Muscle layer of duodenum (tissue), 2 donors: ENCODE data around the gene BPIFB6.

ENCODE experiments used
- H3K27ac ChIP-seq: one replicate; pipeline ENCODE4 v1.7.0; 2013; ENCODE audit warnings: mild to moderate bottlenecking, low read length
- H3K27me3 ChIP-seq: one replicate; pipeline ENCODE4 v1.7.0; 2013; ENCODE audit warnings: low read depth, mild to moderate bottlenecking, control low read depth, low read length
- H3K36me3 ChIP-seq, 2 donors: one replicate each; pipeline ENCODE4 v1.7.0; 2013; ENCODE audit warnings: low read length in 2 of 2, control low read depth in 1 of 2, mild to moderate bottlenecking in 1 of 2; ENCODE audit not compliant: insufficient read depth in 2 of 2, control insufficient read depth in 1 of 2
- H3K4me1 ChIP-seq, 2 donors: one replicate each; pipeline ENCODE4 v1.7.0; 2013; ENCODE audit warnings: low read length in 2 of 2, mild to moderate bottlenecking in 2 of 2, control low read depth in 1 of 2, moderate library complexity in 1 of 2; ENCODE audit not compliant: insufficient read depth in 2 of 2, control insufficient read depth in 1 of 2
- H3K4me3 ChIP-seq, 2 donors: one replicate each; pipeline ENCODE4 v1.7.0; 2013; ENCODE audit warnings: low read length in 2 of 2, low read depth in 1 of 2, mild to moderate bottlenecking in 1 of 2
- H3K9me3 ChIP-seq, 2 donors: one replicate each; pipeline ENCODE4 v1.7.0; 2013; ENCODE audit warnings: low read length in 2 of 2, control low read depth in 1 of 2, mild to moderate bottlenecking in 1 of 2; ENCODE audit not compliant: control insufficient read depth in 1 of 2
- donor health status: healthy.

The BPIFB6 gene, protein sequence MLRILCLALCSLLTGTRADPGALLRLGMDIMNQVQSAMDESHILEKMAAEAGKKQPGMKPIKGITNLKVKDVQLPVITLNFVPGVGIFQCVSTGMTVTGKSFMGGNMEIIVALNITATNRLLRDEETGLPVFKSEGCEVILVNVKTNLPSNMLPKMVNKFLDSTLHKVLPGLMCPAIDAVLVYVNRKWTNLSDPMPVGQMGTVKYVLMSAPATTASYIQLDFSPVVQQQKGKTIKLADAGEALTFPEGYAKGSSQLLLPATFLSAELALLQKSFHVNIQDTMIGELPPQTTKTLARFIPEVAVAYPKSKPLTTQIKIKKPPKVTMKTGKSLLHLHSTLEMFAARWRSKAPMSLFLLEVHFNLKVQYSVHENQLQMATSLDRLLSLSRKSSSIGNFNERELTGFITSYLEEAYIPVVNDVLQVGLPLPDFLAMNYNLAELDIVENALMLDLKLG

DNA sequence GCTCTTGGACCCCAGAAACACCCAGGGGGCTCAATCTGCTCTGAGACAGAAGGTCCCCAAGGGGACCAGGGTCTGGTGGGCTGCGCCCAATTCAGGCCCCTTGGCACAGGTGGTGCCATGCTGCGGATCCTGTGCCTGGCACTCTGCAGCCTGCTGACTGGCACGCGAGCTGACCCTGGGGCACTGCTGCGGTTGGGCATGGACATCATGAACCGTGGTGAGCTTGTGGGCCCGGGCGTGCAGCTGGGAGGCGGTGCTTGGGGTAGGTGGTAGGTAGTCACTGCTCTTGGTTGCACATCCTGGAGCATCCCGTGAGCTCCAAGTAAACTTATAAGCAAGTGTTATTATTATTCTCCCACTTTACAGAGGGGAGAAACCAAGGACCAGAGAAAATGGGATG is at the start of gene BPIFB6:
Gene BPIFB6, plus strand, starts transcription at position 118 of the 400 bp plus-strand sequence. Its CDS starts 0 bp downstream, at position 118.
- Histone ChIP-seq H3K27me3 (no peaks in the 10 kb centered on the region), H3K36me3 (no peaks in the 10 kb centered on the region), H3K4me3 (no peak within 1 kb of the TSS), H3K9me3 (peaks cover 0 to 8% of the 10 kb centered on the region in 2 donors), H3K27ac (no peak within 1 kb of the TSS), H3K4me1 (no peaks in the 10 kb centered on the region)

DNA sequence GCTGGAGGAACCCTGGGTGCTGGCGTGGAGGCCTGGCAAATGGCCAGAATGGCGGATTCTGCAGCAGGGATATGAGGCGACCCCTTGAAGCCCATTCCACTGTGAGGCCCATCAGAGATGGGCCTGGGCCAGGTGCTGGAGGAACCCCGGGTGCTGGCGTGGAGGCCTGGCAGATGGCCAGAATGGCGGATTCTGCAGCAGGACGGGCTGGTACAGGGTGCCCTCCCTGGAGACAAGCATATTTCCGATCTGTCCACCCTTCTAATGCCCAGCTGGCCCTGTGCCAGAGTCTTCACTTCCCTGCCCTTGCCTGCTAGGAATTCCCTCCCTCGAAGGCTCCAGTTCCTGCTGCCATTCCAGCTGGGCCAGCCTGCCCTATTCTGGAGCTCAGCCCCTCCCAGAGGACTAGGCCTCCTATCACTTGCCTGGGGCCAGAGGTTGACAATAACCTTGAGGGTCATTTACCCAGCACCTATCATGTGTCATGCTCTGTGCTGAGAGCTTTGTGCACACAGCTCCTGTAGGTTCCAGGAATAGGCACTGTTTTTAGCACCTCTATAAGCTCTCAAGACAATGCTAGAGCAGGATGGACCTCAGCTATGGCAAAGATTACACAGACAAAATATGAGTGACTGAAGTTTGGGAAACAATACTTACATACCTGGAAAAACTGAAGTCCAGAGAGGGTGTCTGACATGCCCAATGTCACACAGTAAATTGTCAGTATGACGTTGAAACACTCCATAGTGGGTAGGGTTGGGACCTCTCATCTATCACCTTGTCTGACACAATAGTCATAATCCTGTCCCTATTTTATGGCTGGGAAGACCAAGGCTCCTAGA is 48.6 kb upstream of the BPIFB6 start:
- no peaks in the 10 kb centered on the region for H3K9me3 ChIP-seq
- H3K27me3 ChIP-seq, result no peaks in the 10 kb centered on the region
- no peaks in the 10 kb centered on the region for H3K4me1 ChIP-seq
- no peak overlapping the region for H3K4me3 ChIP-seq
- H3K36me3 ChIP-seq, result no peaks in the 10 kb centered on the region
- H3K27ac ChIP-seq, result no peak overlapping the region

DNA sequence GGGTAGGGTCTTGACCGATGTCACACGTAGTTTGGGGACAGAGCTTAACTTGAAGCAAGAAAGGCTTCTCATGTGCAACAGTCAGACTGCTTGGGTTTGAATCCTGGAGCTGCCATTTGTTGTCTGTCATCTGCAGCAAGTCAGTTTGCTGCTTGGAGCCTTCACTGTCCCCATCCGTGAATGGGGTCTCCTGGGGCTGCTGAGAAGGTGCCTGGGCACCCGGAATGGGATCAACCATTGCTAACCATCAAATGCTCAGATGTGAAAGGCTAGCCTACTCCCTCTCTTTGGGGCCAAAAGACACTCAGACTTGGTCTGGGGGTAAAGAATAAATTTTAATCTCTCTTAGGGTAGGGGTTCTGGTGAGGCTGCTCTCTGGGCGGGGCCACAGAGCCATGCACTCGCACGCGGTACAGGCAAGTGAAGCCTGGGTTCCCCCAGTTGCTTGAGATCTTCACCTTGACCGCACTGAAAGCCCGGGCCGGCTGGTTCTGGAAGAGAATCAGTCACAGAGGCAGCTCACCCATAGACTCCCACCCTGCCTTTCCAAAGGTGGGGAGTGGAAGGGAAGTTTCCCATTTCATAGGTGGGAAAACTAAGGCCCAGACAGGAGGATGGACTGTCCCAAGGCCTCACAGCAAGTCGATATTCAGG is 47.9 kb upstream of the BPIFB6 start:
- no peaks in the 10 kb centered on the region for H3K27me3 ChIP-seq
- no peak overlapping the region for H3K4me3 ChIP-seq
- no peaks in the 10 kb centered on the region for H3K9me3 ChIP-seq
- H3K27ac ChIP-seq, result no peak overlapping the region
- no peaks in the 10 kb centered on the region for H3K4me1 ChIP-seq
- H3K36me3 ChIP-seq, result no peaks in the 10 kb centered on the region

DNA sequence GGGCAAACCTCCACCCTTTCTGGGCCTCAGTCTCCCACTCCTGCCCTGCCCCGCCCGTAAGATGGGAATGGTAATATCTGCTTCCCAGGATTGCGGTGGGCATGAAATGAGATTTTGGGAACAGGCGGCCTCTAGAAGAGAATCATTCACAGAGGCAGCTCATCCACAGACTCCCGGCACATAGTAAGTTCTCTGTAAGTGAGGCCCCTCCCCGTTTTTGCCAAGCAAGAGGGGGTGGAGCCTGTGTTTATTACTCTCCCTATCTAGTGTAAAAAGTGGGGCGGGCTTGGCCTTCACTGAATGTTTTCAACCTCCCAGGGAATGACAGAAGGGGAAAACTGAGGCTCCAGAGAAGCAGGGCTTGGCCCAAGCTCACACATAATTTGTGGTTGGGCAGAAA is 47.3 kb upstream of the BPIFB6 start:
- H3K27me3 ChIP-seq, result no peaks in the 10 kb centered on the region
- H3K27ac ChIP-seq, result no peak overlapping the region
- no peaks in the 10 kb centered on the region for H3K36me3 ChIP-seq
- H3K4me1 ChIP-seq, result no peaks in the 10 kb centered on the region
- H3K9me3 ChIP-seq, result no peaks in the 10 kb centered on the region
- H3K4me3 ChIP-seq, result no peak overlapping the region

DNA sequence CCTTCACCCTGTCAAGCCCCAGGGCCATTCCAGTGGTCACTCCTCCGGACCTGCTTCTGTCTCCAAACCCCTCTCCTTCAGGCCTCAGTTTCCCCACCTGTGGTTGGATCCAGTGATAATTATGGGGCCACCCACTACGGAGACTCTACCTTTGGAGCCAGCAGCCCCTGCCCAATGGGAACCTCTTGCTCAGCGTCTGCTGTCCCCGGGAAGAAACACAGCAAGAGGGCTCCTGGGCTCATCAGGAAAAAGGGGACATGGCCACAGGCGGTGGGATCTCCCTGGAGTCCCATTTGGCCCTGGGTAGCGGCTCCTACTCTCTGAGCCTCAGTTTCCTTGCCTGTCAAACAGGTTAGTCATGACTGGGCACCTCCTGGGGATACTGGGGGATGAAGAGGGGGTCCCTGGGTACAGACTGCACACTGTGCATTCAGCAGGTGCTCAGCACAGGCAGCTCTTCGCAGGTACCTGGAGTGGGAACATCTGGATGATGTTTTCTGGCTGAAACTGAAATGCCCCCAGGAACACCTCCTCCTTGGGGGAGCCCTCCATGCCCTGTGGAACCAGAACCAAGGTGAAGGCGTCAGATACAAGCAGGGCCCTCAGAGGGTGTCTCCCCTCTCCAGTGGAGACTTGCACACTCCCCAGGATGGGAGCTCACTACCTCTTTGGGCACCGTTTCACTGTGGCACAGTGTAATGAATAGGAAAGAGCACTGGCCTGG is 46.7 kb upstream of the BPIFB6 start:
- Histone ChIP-seq H3K27ac (no peak overlapping the region), H3K9me3 (no peaks in the 10 kb centered on the region), H3K27me3 (no peaks in the 10 kb centered on the region), H3K4me3 (no peak overlapping the region), H3K4me1 (no peaks in the 10 kb centered on the region), H3K36me3 (no peaks in the 10 kb centered on the region)

DNA sequence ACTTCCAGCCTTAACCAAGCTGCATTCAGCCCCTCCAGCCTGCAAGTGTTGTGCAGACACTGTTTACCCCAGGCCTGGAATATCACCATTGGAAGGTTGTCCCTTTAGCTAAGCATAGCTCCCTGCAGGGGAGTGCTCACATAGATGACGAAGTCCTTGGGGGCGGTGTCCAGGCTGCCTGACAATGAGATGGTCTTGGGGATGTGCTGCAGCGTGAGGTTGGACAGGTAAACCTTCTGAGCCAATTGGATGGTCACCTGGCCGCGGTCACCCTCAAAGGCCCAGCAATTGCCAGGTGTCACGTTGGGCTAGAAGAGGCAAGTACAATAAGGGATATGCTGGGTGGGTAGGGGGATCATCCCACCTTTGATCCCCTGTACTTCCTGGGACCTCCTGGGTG is 45.9 kb upstream of the BPIFB6 start:
- H3K27ac ChIP-seq, result no peak overlapping the region

DNA sequence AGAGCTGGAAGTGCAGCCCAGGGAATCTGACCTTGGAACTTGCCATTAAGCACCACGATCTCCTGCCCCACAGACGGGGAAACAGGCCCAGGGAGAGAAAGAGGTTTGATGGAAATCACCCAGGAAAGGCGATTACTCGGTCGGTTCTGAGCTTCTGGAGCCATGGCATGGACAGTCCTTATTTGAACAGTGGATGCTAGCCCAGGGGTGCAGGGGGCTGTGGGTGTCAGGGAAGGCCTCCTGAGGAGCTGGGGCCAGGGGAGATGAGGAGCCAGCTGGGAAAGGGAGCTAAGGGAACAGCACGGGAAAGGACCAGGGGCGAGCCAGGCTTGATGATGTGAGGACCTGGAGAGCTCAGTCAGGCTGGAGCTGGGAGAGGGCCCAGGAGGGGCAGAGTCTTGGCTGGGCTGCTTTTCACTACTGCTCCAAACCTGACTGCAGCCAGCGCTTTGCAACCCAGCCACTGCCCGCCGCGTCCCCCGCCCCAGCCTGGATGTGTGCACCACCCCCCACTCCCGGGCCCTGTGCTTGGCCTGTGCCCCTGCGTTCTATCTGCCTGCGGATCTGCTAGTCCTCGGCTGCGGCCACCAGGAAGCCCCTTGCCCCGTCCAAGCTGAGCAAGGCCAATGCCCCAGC is 45.0 kb upstream of the BPIFB6 start:
- no peak overlapping the region for H3K27ac ChIP-seq
- H3K9me3 ChIP-seq, result no peaks in the 10 kb centered on the region
- no peaks in the 10 kb centered on the region for H3K4me1 ChIP-seq
- no peaks in the 10 kb centered on the region for H3K27me3 ChIP-seq
- H3K4me3 ChIP-seq, result no peak overlapping the region
- no peaks in the 10 kb centered on the region for H3K36me3 ChIP-seq

More for the DNA sequence above, 45.9 kb upstream of the BPIFB6 start:
- H3K36me3 ChIP-seq, result no peaks in the 10 kb centered on the region
- no peaks in the 10 kb centered on the region for H3K9me3 ChIP-seq
- H3K27me3 ChIP-seq, result no peaks in the 10 kb centered on the region
- H3K4me1 ChIP-seq, result no peaks in the 10 kb centered on the region
- H3K4me3 ChIP-seq, result no peak overlapping the region

DNA sequence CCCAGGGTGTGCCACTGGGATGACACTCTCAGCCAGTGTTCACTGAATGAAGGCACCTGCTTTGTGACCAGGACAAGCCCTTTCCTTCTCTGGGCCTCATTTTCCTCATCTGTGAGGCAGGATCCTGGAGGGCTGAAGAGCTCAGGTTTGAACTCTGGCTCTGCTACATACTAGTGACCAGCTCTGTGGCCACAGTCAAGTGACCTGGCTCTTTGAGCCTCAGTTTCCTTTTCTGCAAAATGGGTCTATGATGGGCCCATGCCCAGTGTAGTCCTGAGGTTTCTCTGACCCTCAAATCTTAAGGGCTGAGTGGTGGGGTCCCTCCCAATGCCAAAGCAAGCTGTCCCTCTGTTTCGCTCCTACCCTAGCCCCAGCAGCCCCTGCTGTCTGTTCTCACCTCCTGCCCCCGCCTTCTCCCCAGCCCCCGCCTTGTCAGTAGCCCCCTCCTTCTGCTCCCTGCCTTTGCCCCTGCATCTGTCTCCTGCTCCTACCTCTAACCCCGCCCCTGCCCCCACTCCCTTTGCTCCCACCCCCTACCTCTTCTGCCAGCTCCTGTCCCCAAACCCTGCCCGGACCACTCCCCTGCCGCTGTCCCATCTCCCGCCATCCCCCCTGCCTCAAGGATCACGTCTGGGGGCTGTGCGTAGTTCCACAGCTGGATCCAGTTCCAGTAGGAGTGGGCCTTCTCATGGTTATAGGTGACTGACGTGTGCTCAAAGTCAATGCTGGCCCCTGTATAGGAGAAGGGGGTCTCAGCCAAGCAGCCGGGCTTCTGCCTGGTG is 44.2 kb upstream of the BPIFB6 start:
- Histone ChIP-seq H3K9me3 (no peaks in the 10 kb centered on the region), H3K27ac (no peak overlapping the region), H3K4me3 (no peak overlapping the region), H3K4me1 (no peaks in the 10 kb centered on the region), H3K36me3 (no peaks in the 10 kb centered on the region), H3K27me3 (no peaks in the 10 kb centered on the region)

DNA sequence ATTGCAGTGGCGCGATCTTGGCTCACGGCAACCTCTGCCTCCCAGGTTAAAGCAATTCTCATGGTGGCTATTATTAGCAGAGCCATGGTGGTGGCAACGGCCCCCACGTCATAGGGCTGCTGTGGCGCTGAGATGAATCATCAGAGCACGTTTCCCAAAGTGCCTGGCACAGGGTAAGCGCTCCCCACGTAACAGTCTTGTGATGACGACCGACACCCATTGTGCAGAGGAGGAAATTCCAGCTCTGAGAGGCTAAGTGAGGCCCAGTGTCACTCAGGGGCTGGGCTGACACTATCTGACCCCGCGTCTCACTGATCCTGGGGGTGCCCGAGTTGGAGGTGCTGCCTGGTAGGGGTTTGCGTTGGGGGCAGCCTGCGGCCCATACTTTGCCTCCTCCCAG is 43.4 kb upstream of the BPIFB6 start:
- H3K4me3 ChIP-seq, result no peak overlapping the region
- no peaks in the 10 kb centered on the region for H3K36me3 ChIP-seq
- H3K27ac ChIP-seq, result no peak overlapping the region
- no peaks in the 10 kb centered on the region for H3K9me3 ChIP-seq
- no peaks in the 10 kb centered on the region for H3K27me3 ChIP-seq
- no peaks in the 10 kb centered on the region for H3K4me1 ChIP-seq
